ENCODE results near the gene CLCN4.

CLCN4 gene

GRCh38 chrX:10233696-10234095, 76.9 kb downstream of the CLCN4 start:
- H3K9me3 ChIP-seq (ENCODE audit: insufficient read depth, low read length, severe bottlenecking) = no peaks in the 10 kb centered on the region
- H3K27ac ChIP-seq (ENCODE audit: low read length) = no peak overlapping the region
- H4K20me1 ChIP-seq (ENCODE audit: insufficient read depth, low read length) = no peaks in the 10 kb centered on the region
- no peak overlapping the region for H3K4me2 ChIP-seq (ENCODE audit: insufficient read depth, low read length)
- H2AFZ ChIP-seq (ENCODE audit: low read depth, low read length) = no peak overlapping the region
- H3K79me2 ChIP-seq (ENCODE audit: insufficient read depth, low read length) = no peaks in the 10 kb centered on the region
- ATAC-seq (ENCODE audit: insufficient read depth, low read depth) = no peak
- TF ChIP-seq EZH2 (IDR thresholded peaks at IDR 0.05; ENCODE audit: borderline replicate concordance, low read depth, low read length, severe bottlenecking) (no peak), CTCF (IDR thresholded peaks at IDR 0.05; ENCODE audit: borderline replicate concordance, extremely low read depth, low read length, poor library complexity, severe bottlenecking) (no peak)
- no peak overlapping the region for H3K4me3 ChIP-seq (ENCODE audit: low read depth in 1 of 2, low read length in 2 of 2)
- H3K9ac ChIP-seq (ENCODE audit: low read depth, low read length) = no peak overlapping the region
- no peaks in the 10 kb centered on the region for H3K27me3 ChIP-seq (ENCODE audit: insufficient read depth, low read length, poor library complexity)
- H3K4me1 ChIP-seq (ENCODE audit: insufficient read depth, low read length) = no peaks in the 10 kb centered on the region
- no peak for DNase-seq
- no peaks in the 10 kb centered on the region for H3K36me3 ChIP-seq (ENCODE audit: insufficient read depth, low read length)

- no peak overlapping the region for H3K27ac ChIP-seq (ENCODE audit: low read length)
- ATAC-seq (ENCODE audit: insufficient read depth, low read depth) = no peak
- H2AFZ ChIP-seq (ENCODE audit: low read depth, low read length) = no peak overlapping the region
- H3K9ac ChIP-seq (ENCODE audit: low read depth, low read length) = no peak overlapping the region
- H3K9me3 ChIP-seq (ENCODE audit: insufficient read depth, low read length, severe bottlenecking) = no peaks in the 10 kb centered on the region
- no peaks in the 10 kb centered on the region for H3K36me3 ChIP-seq (ENCODE audit: insufficient read depth, low read length)
- no peak overlapping the region for H3K4me2 ChIP-seq (ENCODE audit: insufficient read depth, low read length)
- H4K20me1 ChIP-seq (ENCODE audit: insufficient read depth, low read length) = no peaks in the 10 kb centered on the region
- H3K4me1 ChIP-seq (ENCODE audit: insufficient read depth, low read length) = no peaks in the 10 kb centered on the region
- no peak for TF ChIP-seq CTCF (IDR thresholded peaks at IDR 0.05; ENCODE audit: borderline replicate concordance, extremely low read depth, low read length, poor library complexity, severe bottlenecking)
- TF ChIP-seq EZH2 (IDR thresholded peaks at IDR 0.05; ENCODE audit: borderline replicate concordance, low read depth, low read length, severe bottlenecking) = no peak
- no peaks in the 10 kb centered on the region for H3K27me3 ChIP-seq (ENCODE audit: insufficient read depth, low read length, poor library complexity)
- no peak for DNase-seq
- no peak overlapping the region for H3K4me3 ChIP-seq (ENCODE audit: low read depth in 1 of 2, low read length in 2 of 2)
- H3K79me2 ChIP-seq (ENCODE audit: insufficient read depth, low read length) = no peaks in the 10 kb centered on the region
These were observed 79.1 kb downstream of the CLCN4 start for GRCh38 chrX:10235851-10236250.

GRCh38 chrX:10237241-10237640, 80.5 kb downstream of the CLCN4 start:
- Histone ChIP-seq H3K79me2 (ENCODE audit: insufficient read depth, low read length) (no peaks in the 10 kb centered on the region), H3K4me2 (ENCODE audit: insufficient read depth, low read length) (no peak overlapping the region), H2AFZ (ENCODE audit: low read depth, low read length) (no peak overlapping the region), H3K9me3 (ENCODE audit: insufficient read depth, low read length, severe bottlenecking) (no peaks in the 10 kb centered on the region), H4K20me1 (ENCODE audit: insufficient read depth, low read length) (no peaks in the 10 kb centered on the region), H3K4me3 (ENCODE audit: low read depth in 1 of 2, low read length in 2 of 2) (no peak overlapping the region), H3K27ac (ENCODE audit: low read length) (no peak overlapping the region), H3K4me1 (ENCODE audit: insufficient read depth, low read length) (no peaks in the 10 kb centered on the region), H3K9ac (ENCODE audit: low read depth, low read length) (no peak overlapping the region), H3K27me3 (ENCODE audit: insufficient read depth, low read length, poor library complexity) (no peaks in the 10 kb centered on the region), H3K36me3 (ENCODE audit: insufficient read depth, low read length) (no peaks in the 10 kb centered on the region)
- DNase-seq (no peak), ATAC-seq (ENCODE audit: insufficient read depth, low read depth) (no peak)
- TF ChIP-seq CTCF (IDR thresholded peaks at IDR 0.05; ENCODE audit: borderline replicate concordance, extremely low read depth, low read length, poor library complexity, severe bottlenecking) (no peak), EZH2 (IDR thresholded peaks at IDR 0.05; ENCODE audit: borderline replicate concordance, low read depth, low read length, severe bottlenecking) (no peak)

- no peak overlapping the region for H3K4me3 ChIP-seq (ENCODE audit: low read depth in 1 of 2, low read length in 2 of 2)
- no peak overlapping the region for H3K9ac ChIP-seq (ENCODE audit: low read depth, low read length)
- H3K9me3 ChIP-seq (ENCODE audit: insufficient read depth, low read length, severe bottlenecking) = no peaks in the 10 kb centered on the region
- no peaks in the 10 kb centered on the region for H4K20me1 ChIP-seq (ENCODE audit: insufficient read depth, low read length)
- H3K79me2 ChIP-seq (ENCODE audit: insufficient read depth, low read length) = no peaks in the 10 kb centered on the region
- no peak for ATAC-seq (ENCODE audit: insufficient read depth, low read depth)
- no peaks in the 10 kb centered on the region for H3K27me3 ChIP-seq (ENCODE audit: insufficient read depth, low read length, poor library complexity)
- H3K4me2 ChIP-seq (ENCODE audit: insufficient read depth, low read length) = no peak overlapping the region
- H3K4me1 ChIP-seq (ENCODE audit: insufficient read depth, low read length) = no peaks in the 10 kb centered on the region
- DNase-seq = no peak
- H3K27ac ChIP-seq (ENCODE audit: low read length) = no peak overlapping the region
- H3K36me3 ChIP-seq (ENCODE audit: insufficient read depth, low read length) = no peaks in the 10 kb centered on the region
- TF ChIP-seq EZH2 (IDR thresholded peaks at IDR 0.05; ENCODE audit: borderline replicate concordance, low read depth, low read length, severe bottlenecking) (no peak), CTCF (IDR thresholded peaks at IDR 0.05; ENCODE audit: borderline replicate concordance, extremely low read depth, low read length, poor library complexity, severe bottlenecking) (no peak)
- H2AFZ ChIP-seq (ENCODE audit: low read depth, low read length) = no peak overlapping the region
These were observed 82.9 kb downstream of the CLCN4 start for GRCh38 chrX:10239611-10240064.

All from DND-41 (cell line).